Hippocampal formation (tissue), 2 donors: ENCODE measurements around the gene NR2E1.

Source experiments
- DNase-seq, 2 donors: peaks; one replicate each; lab custom pipeline; 2025; lab: John Stamatoyannopoulos, UW

The NR2E1 gene

DNA sequence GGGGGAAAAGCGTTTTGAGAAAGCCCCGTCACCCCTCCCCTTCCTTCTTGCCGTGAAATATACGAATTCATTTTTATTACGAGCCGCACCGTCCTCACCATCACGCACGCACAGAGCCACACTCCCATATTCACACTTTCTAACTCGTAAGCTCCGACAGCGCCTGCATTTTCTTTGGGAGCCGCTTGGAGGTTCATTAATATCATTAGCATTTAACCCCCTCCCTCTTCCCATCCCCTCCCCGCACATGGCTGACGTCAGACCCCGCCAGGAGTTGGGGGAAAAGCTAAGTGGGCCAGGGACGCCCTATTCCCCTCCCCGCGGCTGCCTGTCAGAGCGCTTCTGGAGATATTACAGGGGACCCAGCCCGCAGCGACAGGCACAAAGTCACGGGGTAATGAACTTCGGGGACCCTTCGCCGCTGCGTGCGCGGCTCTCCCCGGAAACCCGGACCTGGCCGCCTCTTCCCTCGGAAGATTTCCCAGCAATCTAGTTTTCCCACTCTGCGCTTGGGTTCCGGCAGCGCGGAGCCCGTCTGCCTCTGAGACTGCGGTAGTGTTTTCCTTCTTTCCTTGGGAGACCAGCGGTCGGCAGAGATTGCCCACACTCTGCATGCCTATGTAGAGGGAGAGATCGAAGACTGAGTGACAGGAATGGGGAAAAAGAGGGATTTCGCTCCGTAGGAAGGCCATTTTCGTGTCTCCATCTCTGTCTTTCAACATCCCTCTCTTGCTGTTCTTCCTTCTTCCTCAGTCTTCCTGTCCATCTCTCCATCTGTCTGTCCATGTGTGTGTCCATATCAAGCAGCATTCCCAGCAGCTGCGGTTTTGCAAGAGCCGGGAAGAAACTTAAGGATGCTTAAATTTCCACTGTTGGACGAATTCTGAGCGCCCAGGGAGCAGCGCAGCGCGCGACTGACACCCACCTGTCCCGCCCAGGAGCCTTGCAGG lies at the start of gene NR2E1:
Gene NR2E1, plus strand, starts transcription at position 309 of the 950 bp plus-strand sequence. CDS start 744 bp downstream, outside the sequence.
- peak in 1 of 2 donors; percentile 40 for DNase-seq

DNA sequence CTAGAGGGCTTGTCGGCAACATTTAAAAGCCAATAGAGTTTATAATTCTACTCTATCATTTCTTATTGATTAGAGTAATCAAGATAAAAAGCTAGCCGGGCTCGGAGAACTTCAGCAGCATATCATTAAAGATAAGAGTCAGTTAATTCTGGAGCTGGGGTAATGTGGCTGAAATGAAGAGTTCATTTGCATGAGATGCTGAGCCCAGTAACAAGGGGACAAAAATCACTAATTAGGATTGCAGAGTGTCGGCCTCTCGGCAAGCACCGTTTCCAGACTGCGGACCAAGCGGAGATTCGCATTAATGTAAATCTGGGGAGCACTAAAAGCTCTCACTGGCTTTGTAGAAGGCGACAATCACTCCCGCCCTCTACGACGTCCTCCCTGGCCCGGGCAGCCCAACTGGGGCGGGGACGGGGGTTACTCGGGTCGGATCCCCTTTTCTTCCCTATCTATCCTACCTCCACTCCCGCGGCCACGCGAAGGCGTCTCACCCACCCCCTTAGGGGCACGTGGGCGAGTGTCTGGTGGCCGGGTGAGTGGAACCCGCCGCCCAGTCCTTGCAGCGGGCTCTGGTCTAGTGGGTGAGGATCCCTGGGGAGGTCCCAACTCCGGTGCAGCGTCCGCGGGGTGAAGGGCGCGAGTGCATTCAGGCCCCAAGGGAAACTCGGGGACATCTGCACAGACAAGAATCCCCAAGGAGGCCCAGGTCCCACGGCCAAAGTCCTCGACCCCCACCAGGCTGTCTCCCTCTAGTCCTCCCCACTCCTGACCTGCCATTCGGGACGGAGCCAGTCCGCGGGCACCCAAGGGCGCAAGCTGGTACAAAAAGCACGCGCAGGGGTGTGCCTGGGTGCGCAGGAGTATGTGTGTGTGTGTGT lies 49.0 kb upstream of the NR2E1 start:
- DNase-seq, result no peak

DNA sequence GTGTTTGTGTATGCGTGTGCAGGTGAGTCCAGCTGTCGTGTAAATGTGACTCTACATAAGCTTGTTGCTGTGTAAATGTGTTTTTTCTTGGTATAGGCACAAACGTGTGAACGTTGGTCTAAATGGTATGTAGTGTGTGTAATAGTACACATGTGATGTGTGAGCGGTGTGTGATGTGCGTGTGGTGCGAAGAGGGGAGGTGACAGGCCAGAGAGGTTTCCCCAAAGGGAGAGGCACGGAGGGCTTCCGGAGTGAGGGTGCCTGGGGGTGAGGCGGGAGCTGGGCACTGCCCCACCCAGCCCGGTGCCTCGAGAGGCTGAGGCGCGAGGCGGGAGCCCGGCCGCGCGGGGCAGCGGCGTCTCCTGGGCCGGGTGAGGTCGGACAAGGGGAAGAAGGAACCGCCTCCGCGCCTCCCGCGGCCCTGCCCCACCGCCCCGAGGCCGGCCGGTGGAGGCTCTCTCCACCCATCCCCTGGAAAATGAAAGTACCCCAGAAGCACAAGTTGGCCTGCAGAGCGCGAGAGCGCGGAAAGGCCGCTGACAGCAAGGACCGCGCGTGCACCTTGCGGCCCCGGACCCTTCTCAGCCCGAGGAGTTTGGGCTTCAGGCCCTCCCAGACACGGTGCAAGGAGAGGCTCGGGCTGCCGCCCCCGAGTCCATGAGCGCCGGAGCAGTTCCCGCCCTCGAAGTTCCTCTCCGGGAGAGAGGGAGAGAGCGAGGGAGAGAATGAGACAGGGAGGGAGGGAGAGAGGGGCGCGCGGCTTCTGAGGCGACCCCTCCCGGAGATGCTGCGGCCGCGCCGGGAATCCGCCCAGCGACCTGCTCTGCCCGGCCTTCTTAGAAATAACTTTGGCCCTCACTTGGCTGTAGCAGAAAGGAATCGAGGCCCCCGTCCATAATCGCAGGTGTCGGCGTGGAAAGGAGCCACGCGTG lies 48.1 kb upstream of the NR2E1 start:
- no peak for DNase-seq

DNA sequence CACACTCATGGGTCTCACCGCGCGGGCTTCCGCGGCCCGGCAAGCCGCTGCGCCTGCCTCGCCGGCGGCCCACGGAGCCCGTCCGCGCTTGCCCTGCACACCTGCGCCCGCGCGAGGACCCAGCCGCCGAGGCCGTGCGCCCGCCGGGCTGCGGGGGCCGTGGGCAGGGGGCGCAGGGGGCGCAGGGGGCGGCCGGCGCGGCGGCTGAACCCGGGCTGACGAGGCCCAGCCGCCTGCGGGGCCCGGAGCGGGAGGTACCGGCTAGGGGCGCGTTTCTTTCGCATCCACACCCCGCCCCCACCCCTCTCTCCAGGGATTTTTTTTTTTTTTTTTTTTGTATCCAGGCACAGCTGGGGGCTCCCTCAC lies 47.5 kb upstream of the NR2E1 start:
- no peak for DNase-seq

DNA sequence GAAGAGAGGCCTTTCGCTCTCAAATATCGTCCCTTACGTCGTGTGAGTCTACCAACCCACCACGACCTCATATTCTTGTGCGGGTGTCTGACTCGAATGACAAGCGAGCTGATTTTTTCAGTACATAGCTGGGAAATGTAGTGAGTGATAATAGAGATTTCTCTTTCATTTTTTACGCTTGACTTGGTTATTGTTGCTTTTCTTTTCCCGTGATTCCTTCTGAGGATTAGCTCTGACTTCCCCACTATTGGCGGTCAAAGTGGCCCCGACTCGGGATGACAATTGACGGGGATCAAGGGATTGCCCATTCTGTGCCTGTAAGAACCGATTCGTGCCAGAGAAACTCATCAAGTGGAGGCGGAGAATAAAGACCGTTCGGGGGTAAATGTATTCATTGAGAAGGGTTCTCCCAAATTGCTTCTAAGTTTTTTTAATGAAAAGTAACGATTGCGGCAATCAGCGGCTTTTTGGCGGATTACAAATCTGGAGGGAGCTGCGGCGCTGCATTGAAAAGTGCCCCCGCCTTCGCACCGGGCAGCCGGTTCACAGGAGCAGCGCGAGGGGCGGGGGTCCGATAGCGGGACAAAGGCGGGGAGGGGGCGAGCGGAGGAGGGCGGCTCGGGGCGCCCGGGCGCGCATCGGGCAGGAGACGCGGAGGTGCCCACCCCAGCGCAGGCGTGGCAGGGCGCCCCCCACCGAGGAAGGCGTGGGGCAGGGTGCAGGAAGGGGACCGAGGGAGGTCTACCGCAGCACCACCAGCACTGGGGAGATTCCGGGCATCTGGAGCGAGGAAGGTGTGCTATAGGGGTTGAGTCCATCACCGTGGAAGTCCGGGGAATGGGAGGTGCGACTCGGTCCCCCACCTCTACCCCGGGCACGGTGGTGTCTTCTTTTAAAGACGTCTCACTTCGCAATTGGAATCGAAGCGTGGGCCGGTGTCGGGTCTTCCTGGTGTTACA lies 46.7 kb upstream of the NR2E1 start:
- no peak for DNase-seq

DNA sequence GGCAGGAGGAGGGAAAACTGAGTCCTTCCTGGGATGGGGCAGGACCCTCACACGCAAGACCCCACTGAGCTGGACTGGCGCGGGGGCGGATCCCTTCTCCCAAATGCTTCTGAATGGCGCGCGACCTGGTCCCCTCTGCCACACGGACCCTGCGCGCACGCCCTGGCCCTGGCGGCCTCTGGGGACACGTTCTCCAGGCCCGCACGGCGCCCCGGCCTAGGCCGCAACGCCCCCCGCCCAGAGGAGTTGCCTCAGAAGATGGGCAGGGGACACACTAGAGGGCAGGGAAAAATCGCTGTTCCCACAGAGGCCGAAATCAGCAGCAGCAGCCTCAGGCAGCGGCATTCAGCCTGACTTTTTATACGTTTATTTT lies 46.1 kb upstream of the NR2E1 start:
- DNase-seq, result no peak

DNA sequence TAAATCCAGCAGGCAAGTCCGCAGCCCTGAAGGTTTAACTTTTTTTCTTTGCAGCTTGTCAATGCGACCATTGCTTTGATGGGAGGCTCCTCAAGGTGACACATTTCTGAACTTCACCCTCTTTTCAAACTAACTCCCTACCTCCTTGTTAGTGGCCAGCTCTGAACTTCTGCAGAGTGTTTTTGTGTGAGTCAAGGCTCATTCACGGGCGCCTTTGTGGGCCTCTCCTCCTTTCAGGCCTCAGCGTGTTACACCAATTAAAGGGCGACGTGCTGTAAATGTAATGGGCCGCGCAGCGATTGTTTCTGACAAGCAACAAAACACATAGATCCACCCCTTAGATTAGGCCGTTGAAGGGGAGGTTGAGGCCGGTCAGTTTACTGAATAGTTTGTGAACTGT lies 45.5 kb upstream of the NR2E1 start:
- DNase-seq, result no peak

DNA sequence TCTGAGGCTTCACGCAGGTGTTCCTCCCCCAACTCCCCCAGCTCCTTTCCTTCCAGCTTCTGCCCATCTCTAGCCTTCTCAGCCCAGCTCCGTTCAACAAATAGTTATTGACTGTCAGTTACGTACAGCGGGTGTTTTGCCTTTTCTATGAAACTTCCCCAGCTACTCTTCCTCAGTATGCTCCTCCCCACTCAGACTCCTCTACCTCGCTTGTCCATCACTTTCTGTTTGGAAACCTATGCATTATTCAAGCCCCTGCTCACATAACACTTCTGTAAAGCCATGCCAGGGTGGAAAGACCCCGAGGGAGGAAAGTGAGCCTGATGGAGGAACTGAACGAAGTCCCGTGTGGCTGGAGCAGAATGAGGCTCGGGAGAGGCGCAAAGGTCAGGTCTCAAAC lies 44.2 kb upstream of the NR2E1 start:
- no peak for DNase-seq

DNA sequence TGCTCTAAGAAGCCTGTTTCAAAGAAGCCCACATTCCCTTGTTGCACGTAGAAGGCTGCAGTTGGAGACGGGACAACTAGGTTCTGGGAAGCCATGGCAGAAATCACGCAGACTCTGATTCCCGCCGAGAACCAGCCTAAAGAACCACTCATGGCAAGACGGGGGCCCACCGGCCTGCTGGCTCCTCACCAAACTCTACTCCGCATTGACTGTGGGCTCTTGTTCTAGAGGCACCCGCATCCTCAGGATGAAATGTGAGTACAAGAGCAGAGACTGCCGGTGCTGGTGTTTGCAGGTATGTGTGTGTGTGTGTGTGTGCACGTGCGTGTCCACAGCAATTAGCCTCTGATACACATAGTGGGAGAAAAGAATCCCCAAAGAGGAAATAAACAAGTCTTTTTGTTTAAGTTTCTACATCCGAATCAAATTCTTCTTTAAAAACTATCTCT lies 42.3 kb upstream of the NR2E1 start:
- no peak for DNase-seq

DNA sequence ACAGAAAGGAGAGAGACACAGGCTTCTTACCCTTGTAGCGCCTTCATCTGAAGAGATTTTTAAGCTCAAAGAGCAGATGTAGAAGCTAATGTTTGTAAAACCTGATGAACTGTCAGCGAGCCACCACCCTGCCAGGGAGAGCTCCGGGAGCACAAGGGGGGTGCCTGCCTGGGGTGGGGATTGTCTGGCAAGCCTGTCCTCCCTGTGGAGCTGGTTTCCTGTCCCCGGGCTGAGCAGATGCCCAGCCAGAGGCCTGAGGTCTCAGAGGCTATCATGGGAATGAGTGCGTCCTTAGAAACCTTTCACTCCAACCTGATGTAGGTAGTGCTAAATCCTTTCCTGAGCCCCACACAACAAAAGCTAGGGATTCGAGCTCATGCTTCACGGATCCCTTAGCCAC lies 41.9 kb upstream of the NR2E1 start:
- DNase-seq, result no peak

DNA sequence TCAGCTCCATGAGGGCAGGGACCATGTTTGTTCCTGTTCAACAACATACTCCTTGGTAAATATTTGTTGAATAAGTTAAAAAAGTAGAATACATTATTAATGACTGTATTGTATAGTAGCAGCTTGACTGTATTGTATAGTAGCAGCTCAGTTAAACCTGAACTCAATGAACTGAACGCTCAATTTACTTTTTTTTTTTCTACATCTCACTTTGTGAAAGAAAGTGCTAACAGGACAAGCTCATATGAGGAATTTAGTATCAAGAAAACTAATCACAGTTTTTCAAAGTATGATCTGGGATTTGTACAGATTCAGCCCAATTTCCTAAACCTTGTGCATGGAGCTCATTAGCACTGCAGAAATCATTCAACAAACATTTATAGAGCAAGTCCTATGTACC lies 38.8 kb upstream of the NR2E1 start:
- DNase-seq, result no peak

DNA sequence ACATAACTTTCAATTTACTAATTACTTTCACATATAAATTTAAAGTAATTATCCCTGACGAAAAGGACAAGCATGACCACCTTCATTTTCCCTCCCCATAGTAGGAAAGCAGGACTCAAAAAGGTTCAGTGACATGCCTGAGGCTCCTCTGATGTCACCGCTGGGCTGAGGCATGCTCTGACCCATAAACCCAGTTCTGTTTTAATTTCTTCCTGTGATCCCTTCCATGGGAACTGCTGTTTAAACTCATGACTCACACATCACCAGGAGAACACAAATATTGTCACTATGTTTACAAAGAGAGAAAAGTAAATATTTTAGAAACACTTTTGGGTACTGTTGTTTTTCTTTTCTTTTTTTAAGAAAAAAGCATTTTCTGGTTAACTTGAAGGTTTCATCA lies 38.0 kb upstream of the NR2E1 start:
- no peak for DNase-seq

DNA sequence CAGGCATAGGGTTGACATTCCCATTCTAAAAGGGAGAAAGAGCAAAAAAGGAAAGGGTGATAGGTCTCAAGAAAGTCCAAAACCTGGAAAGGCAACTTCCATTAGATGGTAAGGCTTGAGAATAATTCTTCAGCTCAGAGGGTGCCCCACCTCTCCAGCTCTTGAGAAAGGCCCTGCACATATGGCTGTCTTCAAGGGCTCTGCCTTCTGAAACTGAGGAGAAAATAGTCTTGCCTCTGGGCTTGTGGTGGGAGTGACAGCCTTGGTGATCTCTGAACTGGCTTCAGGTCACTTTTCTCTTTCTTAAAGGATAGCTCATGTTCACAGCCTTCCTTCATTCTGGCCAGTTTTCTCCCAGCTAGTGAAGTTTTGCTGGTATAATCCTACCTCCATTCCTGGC lies 35.6 kb upstream of the NR2E1 start:
- DNase-seq, result no peak

DNA sequence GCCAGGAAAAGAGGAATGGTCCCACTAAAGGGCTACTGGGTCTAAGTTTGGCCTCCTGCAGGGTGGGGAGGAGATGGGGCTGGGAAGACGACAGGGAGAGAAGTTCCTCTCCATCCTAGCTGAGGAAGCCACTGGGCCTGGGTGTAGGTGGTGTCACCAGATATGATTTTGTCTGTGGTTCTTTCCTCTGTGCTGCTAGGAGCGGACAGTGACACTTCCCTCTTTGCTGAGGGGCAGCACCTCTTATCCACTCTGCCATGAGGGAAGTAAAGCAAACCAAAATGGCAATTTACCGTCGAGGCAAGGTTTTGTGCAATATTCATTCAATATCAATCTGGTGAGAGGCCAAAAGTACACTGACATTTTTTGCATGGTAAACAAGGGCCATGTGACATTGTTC lies 33.0 kb upstream of the NR2E1 start:
- DNase-seq, result no peak

DNA sequence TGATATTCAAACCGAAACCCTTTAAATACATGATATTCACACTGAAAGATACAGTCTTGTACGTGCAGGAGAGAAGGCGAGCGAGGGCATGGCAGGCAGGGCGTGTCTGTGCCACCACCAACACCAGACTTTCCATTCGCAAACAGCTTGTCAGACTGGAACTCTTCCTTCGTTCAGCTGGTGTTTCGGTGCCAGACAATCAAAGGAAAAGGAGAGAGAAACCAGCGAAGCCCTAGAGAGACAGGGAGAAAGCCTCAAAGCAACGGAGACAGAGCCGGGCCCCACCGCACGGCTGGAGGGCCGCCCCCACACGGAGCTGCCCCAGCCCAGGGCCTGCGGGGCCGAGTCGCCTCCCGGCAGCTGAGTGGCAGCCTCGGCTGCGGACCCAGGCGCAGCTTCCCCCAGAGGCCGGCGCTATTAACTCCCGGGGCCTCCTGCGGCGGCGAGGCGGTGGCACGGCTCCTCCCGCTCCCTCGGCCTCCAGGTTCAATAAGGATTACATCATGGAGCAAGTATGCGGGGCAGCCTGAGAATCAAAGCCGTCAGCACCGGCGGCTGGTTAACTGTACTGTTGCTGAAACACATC lies 32.1 kb upstream of the NR2E1 start:
- DNase-seq, result peak in 1 of 2 donors; percentile 46

DNA sequence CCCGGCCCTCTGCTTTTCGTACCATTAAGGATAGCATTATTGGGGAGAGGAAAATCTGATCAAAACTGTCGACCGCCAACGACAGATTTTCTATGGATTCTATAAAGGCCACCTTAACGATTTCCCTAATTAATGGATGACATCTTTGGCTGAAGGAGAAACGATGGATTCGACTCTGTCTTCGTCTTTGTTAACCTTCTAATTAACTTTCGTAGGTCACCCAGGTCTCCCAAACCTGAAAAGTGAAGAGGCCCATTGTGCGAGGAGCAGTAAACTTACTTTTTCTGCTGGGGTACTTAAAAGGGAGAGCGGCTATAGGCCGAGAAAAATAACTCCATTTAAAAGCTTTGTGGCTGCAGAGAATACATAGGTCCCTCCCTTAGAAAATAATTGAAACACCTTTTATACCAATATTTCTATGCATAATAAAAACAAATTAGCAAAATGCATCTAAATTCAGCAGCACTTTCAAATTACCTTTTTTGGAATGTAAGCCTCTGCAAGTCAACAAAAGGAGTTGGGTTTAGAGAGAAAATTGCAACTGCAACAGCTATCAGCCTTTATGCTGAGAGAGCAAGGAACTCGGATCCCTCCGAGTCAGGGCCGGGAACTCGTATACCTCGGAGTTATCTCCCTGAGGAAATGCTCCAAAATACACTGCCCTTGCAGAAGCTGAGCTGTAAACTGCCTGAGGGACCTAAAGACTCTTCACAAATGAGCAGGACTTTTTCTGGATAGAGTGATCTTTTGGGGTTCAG lies 31.4 kb upstream of the NR2E1 start:
- no peak for DNase-seq

DNA sequence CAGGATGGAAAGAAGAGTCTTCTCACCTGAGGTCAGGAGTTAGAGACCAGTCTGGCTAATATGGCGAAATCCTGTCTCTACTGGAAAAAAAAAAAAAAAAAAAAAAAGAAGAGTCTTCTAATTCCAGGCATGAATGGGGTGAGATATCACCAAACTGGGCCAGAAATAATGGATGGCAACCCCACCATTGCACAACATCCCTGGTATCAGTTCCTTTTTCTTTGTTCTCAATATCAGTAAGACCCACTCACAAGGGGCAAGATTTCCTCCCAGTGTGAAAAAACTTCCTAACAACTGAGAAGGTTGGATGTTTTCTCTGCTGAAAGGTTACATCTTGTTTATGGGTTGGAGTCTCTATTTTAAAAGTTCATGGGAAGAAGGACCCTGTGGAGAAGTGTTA lies 23.6 kb upstream of the NR2E1 start:
- no peak for DNase-seq

DNA sequence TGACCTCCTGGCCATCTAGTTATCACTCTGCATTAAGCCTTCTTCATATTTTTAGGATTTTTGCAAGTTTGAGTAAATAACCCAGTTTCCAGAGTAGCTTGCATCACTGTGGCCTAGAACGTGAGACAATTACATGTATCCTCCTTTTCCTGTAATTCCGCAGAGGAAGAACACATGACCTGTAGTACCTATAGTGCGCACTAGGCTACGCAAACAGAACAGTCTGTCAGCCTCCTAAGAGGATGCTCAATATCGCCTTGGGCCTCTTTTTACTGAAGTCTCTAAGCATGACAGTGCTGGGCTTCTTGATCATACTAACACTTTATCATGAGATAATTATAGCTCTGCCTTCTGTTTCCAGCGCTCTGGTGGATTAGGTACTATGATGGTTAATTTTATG lies 20.2 kb upstream of the NR2E1 start:
- no peak for DNase-seq

DNA sequence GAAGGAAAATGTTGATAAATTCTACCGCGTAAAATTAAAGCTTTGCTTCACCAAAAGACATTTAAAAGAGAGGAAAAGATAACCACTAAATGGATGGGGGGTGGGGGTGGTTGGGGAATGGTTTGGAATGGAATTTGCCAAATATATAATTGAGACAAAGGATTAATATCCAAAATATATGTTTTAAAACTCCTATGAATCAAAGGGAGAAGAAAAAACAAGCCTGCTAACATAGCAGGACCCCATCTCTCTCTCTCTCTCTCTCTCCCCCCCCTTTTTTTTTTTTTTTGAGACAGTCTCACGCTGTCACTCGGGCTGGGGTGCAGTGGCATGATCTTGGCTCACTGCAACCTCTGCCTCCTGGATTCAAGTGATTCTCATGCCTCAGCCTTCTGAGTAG lies 13.4 kb upstream of the NR2E1 start:
- DNase-seq, result no peak
